ENCODE measurements around the gene SYP.

The SYP gene

GRCh38 chrX:49199906-49200771 lies at the start of gene SYP:
TSS of gene SYP (minus strand) at chrX:49200193. CDS start at chrX:49200186, 7 bp downstream.
- peak; percentile 71 to 79 (median 78) for DNase-seq (ENCODE audit: low read depth in 4 of 4, low spot score in 1 of 4)

GRCh38 chrX:49249616-49250015 lies 49.6 kb upstream of the SYP start:
- no peak for DNase-seq (ENCODE audit: low read depth in 4 of 4, low spot score in 1 of 4)

- no peak for DNase-seq (ENCODE audit: low read depth in 4 of 4, low spot score in 1 of 4)
These were observed 49.1 kb upstream of the SYP start for GRCh38 chrX:49249071-49249470.

GRCh38 chrX:49247916-49248811 lies 48.2 kb upstream of the SYP start:
- DNase-seq (ENCODE audit: low read depth in 4 of 4, low spot score in 1 of 4), result no peak

GRCh38 chrX:49247346-49247745 lies 47.4 kb upstream of the SYP start:
- no peak for DNase-seq (ENCODE audit: low read depth in 4 of 4, low spot score in 1 of 4)

GRCh38 chrX:49246541-49246940 lies 46.5 kb upstream of the SYP start:
- no peak for DNase-seq (ENCODE audit: low read depth in 4 of 4, low spot score in 1 of 4)

GRCh38 chrX:49244207-49244606 lies 44.2 kb upstream of the SYP start:
- DNase-seq (ENCODE audit: low read depth in 4 of 4, low spot score in 1 of 4), result no peak

- DNase-seq (ENCODE audit: low read depth in 4 of 4, low spot score in 1 of 4), result no peak
These were observed 43.2 kb upstream of the SYP start for GRCh38 chrX:49243166-49243565.

GRCh38 chrX:49242545-49243066 lies 42.6 kb upstream of the SYP start:
- no peak for DNase-seq (ENCODE audit: low read depth in 4 of 4, low spot score in 1 of 4)

- DNase-seq (ENCODE audit: low read depth in 4 of 4, low spot score in 1 of 4), result no peak
These were observed 38.7 kb upstream of the SYP start for GRCh38 chrX:49238735-49239134.

GRCh38 chrX:49237060-49237459 lies 37.1 kb upstream of the SYP start:
- DNase-seq (ENCODE audit: low read depth in 4 of 4, low spot score in 1 of 4), result no peak

GRCh38 chrX:49233887-49234555 lies 34.0 kb upstream of the SYP start:
- no peak for DNase-seq (ENCODE audit: low read depth in 4 of 4, low spot score in 1 of 4)

GRCh38 chrX:49233176-49233575 lies 33.2 kb upstream of the SYP start, which contains the start of gene CACNA1F:
TSS of gene CACNA1F (minus strand) at chrX:49233340. CDS start at chrX:49233309, 31 bp downstream.
- DNase-seq (ENCODE audit: low read depth in 4 of 4, low spot score in 1 of 4), result no peak

GRCh38 chrX:49232525-49232924 lies 32.5 kb upstream of the SYP start:
- no peak for DNase-seq (ENCODE audit: low read depth in 4 of 4, low spot score in 1 of 4)

GRCh38 chrX:49231333-49232000 lies 31.5 kb upstream of the SYP start:
- no peak for DNase-seq (ENCODE audit: low read depth in 4 of 4, low spot score in 1 of 4)

GRCh38 chrX:49230500-49231232 lies 30.7 kb upstream of the SYP start:
- DNase-seq (ENCODE audit: low read depth in 4 of 4, low spot score in 1 of 4), result peak in 3 of 4 experiments; percentile 17 to 61 (median 18)

- DNase-seq (ENCODE audit: low read depth in 4 of 4, low spot score in 1 of 4), result no peak
These were observed 28.2 kb upstream of the SYP start for GRCh38 chrX:49228185-49228584.

- no peak for DNase-seq (ENCODE audit: low read depth in 4 of 4, low spot score in 1 of 4)
These were observed 27.7 kb upstream of the SYP start for GRCh38 chrX:49227726-49228125.

GRCh38 chrX:49226946-49227345 lies 27.0 kb upstream of the SYP start:
- no peak for DNase-seq (ENCODE audit: low read depth in 4 of 4, low spot score in 1 of 4)

GRCh38 chrX:49225858-49226257 lies 25.9 kb upstream of the SYP start:
- no peak for DNase-seq (ENCODE audit: low read depth in 4 of 4, low spot score in 1 of 4)

Data from stimulated activated CD4-positive, alpha-beta T cell treated with anti-CD3 and anti-CD28 coated beads, Interleukin-1b, Interleukin-23, amount 100 ng/mL, for 24 hours (primary cell).